ENCODE data around the gene VKORC1.
"Not testable (repeated sequence)": the region's sequence is repeated elsewhere in the genome, so short reads cannot be mapped to it uniquely, and the experiment has no call there.

The VKORC1 gene

DNA sequence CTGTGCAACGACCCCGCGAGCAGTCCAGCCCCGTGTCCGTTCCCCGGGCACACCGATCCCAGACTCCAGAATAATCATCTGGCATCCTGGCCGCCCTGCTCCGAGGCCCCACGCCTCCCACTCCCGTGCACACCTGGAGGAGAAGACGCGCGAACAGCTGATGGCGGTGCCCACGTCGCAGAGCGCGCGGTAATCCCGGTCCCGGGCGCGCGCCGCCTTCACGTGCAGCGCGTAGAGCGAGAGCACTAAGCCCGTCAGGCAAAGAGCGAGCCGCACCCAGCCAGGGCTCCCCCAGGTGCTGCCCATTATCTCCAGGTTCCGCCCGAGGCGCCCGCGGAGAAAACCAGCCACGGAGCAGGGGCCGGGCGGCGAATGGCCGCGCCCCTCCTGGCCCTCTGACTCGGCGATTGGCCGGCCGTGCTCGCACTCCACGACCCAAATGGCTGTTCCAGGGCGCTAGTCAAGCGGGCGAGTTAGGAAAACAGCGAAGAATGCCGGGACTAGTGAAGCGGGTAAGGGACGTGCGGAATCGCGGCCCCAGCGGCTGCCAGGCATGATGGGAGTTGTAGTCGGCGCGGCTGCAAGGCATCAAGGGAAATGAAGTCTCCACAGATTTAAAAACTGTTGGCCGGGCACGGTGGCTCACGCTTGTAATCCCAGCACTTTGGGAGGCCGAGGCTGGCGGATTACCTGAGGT, at the start of gene VKORC1:
TSS of gene VKORC1 (minus strand) at position 374 of the 697 bp plus-strand sequence. CDS start at position 306, 68 bp downstream.
- TF ChIP-seq, protein P1, sequence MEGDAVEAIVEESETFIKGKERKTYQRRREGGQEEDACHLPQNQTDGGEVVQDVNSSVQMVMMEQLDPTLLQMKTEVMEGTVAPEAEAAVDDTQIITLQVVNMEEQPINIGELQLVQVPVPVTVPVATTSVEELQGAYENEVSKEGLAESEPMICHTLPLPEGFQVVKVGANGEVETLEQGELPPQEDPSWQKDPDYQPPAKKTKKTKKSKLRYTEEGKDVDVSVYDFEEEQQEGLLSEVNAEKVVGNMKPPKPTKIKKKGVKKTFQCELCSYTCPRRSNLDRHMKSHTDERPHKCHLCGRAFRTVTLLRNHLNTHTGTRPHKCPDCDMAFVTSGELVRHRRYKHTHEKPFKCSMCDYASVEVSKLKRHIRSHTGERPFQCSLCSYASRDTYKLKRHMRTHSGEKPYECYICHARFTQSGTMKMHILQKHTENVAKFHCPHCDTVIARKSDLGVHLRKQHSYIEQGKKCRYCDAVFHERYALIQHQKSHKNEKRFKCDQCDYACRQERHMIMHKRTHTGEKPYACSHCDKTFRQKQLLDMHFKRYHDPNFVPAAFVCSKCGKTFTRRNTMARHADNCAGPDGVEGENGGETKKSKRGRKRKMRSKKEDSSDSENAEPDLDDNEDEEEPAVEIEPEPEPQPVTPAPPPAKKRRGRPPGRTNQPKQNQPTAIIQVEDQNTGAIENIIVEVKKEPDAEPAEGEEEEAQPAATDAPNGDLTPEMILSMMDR (conservative IDR thresholded peaks at IDR 0.05; ENCODE audit: low read length): no peak; the same call in 1 of the 2 replicates
- H3K4me3 ChIP-seq (ENCODE audit: low read length): peak within 1 kb of the TSS; percentile 93
- DNase-seq (ENCODE audit: low read depth): peak; percentile 97

DNA sequence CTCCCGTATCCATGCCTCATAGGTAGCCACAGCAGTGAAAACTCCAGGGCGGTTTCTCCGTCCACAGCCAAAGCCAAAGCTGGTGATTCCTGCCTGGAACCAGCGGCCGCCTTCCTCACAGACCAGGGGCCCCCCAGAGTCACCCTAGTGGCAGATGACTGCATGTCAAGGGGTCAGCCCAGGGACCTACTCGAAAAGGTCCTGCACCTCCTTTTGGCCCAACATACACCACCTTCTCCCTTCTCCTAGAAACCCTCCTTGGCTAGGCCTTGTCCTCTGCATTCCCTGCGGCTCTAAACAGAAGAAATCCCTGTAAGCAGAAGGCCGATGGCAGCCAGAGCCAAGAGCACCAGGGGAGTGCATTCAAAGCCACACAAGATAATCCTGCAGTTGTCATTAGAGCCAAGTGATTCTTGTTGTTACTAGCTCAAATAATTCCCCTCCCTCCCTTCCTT, 49.1 kb upstream of the VKORC1 start:
- DNase-seq (ENCODE audit: low read depth): no peak
- TF ChIP-seq, protein P1 (conservative IDR thresholded peaks at IDR 0.05; ENCODE audit: low read length): no peak

DNA sequence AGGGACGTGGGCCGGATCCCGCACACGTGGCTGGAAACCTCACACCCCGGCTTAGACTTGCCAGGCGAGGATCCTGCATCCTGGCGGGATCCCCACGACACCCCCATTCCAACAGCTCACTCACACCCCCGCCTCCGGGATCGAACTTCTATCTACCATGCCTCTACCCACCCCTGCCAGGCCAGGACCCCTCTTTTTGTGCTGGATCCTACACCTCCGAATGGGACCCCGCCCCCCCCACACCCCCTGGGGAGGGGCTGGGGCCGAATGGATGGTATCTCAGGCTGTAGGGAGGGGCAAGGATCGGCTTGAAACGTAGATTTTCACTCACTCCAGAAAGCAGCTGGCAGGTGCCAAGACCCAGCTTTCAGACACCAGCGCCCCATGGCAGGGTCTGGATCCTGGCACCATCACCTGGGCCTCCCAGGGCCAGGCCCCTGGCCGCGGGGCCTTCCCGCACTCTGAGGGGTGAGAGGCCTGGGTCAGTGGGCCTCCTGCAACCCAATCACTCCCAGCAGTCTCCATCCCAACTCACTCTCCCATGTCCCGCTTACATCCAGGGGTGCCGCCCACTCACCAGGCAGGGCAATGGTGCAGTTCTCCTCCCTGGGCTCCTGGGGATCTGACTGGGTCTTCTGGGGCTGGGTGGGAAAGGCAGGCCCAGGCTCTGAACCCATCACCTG, 48.6 kb upstream of the VKORC1 start:
- TF ChIP-seq, protein P1 (conservative IDR thresholded peaks at IDR 0.05; ENCODE audit: low read length): no peak
- DNase-seq (ENCODE audit: low read depth): no peak
- H3K4me3 ChIP-seq (ENCODE audit: low read length): no peak overlapping the region; the same call in 1 of the 2 replicates

More for the DNA sequence above, 49.1 kb upstream of the VKORC1 start:
- no peak overlapping the region for H3K4me3 ChIP-seq (ENCODE audit: low read length)

DNA sequence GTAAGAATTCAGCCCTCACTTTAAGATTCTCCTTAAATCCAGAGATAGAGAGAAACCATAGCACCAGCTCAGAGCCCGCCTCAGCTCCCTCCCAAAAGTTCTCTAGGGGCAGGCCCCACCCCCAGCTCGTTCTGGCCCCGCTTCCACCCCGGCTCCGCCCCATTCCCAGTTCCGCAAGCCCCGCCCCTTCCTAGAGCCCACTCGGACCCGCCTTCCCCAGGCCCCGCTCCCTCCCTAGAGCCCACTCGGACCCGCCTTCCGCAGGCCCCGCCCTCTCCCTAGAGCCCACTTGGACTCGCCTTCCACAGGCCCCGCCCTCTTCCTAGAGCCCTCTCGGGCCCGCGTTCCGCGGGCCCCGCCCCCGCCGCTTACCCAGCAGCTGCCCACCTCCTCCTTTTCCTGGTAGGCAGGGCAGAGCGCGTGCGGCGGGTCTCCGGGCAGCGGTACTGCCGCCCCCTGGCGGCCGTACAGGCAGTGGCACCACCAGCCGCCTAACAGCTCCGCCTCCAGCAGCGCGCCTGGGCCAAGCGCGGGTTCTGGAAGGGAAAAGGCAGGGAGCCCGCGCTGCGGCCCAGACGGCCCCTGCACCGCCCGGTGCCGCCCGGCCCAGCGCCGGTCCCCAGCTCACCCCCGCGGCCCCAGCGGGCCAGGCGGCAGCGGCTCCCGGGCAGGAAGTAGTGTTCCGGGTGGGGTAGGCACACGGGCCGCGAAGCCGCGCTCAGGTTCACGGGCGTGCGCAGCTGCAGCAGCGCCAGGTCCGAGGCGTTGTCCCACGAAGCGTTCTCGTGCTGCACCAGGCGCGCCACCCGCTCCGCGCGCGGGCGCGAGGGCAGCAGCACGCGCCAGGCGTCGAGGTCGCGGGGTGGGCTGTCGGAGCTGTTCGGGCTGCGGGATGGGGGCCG, 47.8 kb upstream of the VKORC1 start:
- H3K4me3 ChIP-seq (ENCODE audit: low read length): peak overlapping the region; percentile 47
- peak; percentile 98 for DNase-seq (ENCODE audit: low read depth)
- TF ChIP-seq, protein P1 (conservative IDR thresholded peaks at IDR 0.05; ENCODE audit: low read length): peak; percentile 71

DNA sequence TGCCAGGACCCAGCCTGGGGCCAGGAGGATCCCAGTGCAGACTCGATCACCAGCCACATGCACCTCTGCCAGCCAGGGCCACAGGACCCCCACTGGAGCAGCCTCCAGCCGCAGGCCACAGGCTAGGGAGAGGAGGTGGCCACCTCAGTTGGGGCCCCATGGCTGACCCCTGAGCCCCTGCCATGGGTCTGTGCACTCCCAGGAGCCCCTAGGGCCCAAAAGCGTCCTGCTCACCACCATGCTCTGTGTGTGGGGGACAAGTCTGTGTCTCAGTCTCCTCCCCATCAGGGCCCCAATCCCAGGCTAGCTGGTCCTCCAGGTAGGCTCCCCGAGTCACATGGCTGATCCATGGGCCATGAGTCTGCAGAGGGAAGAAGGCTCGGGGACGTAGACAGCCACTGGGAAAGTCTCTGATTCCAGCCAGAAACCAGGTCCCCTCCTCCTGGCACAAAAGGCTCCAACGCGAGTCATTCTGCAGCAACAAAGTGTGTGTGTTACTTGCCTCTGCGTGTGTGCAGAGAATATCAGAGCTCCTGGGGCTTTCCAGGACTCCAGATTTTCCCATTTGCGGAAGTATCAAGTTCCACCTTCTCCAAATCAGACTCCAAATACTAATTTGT, 47.0 kb upstream of the VKORC1 start:
- no peak for DNase-seq (ENCODE audit: low read depth)
- TF ChIP-seq, protein P1 (conservative IDR thresholded peaks at IDR 0.05; ENCODE audit: low read length): no peak
- H3K4me3 ChIP-seq (ENCODE audit: low read length): peak overlapping the region; percentile 40

DNA sequence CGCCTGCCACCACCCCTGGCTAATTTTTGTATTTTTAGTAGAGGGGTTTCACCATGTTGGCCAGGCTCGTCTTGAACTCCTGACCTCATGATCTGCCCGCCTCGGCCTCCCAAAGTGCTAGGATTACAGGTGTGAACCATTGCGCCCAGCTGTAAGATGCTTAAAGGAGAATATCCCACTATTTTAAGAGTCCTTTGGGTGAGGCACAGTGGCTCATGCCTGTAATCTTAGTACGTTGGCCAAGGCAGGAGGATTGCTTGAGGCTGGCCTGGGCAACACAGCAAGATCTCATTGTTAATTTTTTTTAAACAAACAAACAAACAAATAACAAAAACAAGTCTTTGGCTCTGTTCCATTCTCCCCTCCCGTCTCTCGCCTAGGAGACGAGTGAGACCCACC, 46.5 kb upstream of the VKORC1 start:
- DNase-seq (ENCODE audit: low read depth); H3K4me3 ChIP-seq (ENCODE audit: low read length): not testable (repeated sequence)
